ENCODE measurements around the gene UBE2E2.

DNA sequence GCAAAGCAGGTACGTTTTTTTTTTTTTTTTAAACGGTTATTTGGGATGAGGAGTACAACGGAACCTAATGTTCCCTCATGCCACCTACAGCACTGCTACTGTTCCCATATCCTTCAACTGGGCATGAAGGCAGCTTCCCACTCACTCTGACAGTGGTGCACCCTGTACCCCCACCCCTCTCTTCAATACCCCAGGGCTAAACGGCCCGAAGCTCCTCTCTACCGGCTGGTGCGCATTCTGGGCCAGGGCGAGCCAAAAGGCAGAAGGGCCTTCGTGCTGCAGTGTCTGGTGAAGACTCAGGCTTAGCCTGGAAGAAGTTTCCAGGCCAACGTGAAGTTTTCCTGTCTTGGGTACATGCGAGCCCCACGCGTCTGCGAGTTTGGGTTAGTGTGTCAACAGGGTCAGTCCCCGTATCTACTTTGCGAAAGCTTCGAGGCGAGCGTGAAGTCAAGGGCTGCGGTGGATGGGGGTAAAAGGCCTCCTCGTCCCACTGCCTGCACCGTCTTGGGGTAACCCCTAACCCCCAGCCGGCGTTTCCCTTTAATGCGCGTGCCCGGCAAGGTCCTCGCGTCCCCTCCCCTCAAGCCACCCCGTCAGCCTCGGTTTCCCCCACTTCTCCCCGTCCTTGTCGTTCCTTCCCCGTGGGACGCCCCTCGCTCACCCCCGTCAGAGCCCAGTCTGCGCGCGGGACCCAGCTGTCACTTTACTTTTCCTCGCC, 765 bp upstream of the UBE2E2 start:
- TF ChIP-seq, protein P1, sequence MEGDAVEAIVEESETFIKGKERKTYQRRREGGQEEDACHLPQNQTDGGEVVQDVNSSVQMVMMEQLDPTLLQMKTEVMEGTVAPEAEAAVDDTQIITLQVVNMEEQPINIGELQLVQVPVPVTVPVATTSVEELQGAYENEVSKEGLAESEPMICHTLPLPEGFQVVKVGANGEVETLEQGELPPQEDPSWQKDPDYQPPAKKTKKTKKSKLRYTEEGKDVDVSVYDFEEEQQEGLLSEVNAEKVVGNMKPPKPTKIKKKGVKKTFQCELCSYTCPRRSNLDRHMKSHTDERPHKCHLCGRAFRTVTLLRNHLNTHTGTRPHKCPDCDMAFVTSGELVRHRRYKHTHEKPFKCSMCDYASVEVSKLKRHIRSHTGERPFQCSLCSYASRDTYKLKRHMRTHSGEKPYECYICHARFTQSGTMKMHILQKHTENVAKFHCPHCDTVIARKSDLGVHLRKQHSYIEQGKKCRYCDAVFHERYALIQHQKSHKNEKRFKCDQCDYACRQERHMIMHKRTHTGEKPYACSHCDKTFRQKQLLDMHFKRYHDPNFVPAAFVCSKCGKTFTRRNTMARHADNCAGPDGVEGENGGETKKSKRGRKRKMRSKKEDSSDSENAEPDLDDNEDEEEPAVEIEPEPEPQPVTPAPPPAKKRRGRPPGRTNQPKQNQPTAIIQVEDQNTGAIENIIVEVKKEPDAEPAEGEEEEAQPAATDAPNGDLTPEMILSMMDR (IDR thresholded peaks at IDR 0.05): no peak
- TF ChIP-seq POLR2A (IDR thresholded peaks at IDR 0.05) (no peak), EP300 (IDR thresholded peaks at IDR 0.05) (no peak)

Data from ovary (tissue), 3 donors.